Measurements from ENCODE around the gene DUSP5.

DUSP5 gene

DNA sequence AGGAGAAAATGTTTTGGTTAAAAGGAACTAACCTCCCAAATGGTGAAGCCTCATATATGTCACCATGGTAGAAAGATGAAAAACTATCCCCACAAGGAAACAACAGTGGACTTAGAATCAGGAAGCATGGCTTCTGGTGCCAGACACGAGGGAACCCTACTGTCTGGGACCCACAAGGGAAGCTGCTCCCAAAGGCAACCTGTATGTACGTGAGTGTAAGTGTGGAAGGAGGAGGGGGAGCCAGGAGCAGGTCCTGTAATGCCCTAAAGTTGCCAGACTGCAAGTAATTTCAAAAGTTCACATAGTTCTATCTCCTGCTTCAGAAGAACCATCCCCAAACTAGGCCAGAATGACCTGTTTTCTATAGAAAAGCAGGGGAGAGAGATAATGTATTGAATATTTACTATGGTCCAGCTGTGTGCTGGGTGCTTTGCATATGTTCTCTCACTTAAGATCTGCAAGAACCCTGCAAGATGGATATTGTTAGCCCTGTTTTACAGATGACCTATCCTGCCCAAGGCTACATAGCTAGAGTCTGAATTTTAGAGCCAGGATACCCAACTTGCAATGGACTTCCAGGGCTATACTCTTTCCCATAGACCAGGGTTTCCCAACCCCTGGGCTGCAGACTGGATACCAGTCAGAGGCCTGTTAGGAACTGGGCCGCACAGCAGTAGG lies 19.2 kb downstream of the DUSP5 start:
- no peak overlapping the region for H3K4me3 ChIP-seq (ENCODE audit: control insufficient read depth, low read depth, low read length)
- TF ChIP-seq, protein P1, sequence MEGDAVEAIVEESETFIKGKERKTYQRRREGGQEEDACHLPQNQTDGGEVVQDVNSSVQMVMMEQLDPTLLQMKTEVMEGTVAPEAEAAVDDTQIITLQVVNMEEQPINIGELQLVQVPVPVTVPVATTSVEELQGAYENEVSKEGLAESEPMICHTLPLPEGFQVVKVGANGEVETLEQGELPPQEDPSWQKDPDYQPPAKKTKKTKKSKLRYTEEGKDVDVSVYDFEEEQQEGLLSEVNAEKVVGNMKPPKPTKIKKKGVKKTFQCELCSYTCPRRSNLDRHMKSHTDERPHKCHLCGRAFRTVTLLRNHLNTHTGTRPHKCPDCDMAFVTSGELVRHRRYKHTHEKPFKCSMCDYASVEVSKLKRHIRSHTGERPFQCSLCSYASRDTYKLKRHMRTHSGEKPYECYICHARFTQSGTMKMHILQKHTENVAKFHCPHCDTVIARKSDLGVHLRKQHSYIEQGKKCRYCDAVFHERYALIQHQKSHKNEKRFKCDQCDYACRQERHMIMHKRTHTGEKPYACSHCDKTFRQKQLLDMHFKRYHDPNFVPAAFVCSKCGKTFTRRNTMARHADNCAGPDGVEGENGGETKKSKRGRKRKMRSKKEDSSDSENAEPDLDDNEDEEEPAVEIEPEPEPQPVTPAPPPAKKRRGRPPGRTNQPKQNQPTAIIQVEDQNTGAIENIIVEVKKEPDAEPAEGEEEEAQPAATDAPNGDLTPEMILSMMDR (conservative IDR thresholded peaks at IDR 0.05; ENCODE audit: control insufficient read depth, insufficient read depth, low read depth, low read length): no peak
- DNase-seq (ENCODE audit: low read depth): peak; percentile 28

DNA sequence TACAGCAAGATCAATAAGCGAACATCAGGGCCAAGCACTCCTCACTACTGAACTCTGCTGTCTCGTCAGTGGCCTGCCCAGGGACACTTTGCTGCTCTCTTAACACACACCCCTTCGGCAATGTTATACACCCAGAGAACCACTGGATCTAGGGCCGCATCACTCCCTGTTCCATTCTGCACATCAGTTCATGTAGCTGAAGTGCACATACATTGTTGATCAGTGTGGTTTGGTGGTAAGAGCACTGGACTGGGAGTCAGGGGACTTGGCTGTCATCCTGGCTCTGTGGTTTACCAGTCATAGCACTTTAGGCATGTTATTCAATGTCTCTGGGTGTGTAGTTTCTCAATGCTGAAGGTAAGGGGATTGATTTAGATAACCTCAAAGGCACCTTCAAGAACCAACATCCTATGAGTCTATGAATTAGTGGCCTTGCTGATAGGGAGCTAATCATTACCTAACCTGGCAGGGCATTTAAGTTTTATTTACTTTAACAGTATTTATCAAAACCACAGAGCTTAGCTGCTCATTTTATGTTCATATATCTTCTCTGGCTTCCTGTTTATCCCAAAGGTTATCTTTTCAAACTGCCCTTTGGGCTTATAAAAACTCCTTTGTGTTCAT lies 24.8 kb downstream of the DUSP5 start:
- TF ChIP-seq, protein P1 (conservative IDR thresholded peaks at IDR 0.05; ENCODE audit: control insufficient read depth, insufficient read depth, low read depth, low read length): no peak
- H3K4me3 ChIP-seq (ENCODE audit: control insufficient read depth, low read depth, low read length): no peak overlapping the region
- DNase-seq (ENCODE audit: low read depth): peak; percentile 69

DNA sequence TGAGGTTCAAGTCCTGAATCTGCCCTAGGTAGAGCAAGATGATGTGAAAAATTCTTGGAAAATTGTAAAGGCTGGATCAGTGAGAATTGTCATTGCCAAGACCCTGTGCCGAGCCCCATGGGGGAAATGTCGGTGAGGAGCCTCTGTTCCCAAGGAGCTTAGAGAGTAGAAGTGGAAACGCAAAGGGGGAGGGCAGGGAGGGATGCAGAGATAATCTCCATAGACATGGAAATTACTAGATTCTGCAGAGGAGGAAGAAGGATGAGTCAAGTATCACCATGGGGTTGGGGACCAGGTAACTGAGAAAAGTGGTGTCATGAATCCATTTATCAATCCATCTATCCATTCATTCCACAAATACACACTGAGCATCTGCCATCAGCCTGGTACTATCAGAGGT lies 26.0 kb downstream of the DUSP5 start:
- H3K4me3 ChIP-seq (ENCODE audit: control insufficient read depth, low read depth, low read length): no peak overlapping the region
- TF ChIP-seq, protein P1 (conservative IDR thresholded peaks at IDR 0.05; ENCODE audit: control insufficient read depth, insufficient read depth, low read depth, low read length): no peak
- no peak for DNase-seq (ENCODE audit: low read depth)

DNA sequence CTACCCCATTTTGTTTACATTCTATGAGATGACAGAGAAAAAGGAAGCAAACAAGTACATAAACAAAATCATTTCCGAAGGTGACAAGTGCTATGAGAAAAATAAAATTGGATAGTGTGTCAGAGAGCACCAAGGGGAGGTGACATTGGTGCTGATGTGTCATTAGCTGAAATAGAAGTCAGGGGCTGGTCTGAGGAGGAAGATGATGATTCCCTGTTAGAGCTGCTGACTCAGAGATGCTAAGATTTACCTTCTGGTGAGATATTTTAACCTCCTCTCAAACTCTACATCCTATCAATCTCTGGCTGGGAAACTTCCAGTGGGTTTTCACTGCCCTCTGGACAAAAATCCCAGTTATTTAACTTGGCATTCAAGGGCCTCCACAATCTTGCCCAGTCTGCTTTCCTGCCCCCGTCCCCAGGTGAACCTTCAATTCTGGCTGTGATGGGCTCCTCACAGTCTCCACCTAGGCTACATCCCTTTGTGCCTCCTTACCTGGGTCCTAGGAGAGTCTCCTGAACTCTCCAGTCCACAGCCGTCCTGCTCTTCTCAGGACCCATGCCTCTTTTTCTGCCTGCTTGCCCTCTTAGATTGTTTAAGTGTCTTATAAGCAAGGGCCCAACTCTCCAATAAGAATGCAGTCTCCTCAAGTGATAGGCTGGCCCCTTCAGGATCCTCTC lies 26.6 kb downstream of the DUSP5 start:
- TF ChIP-seq, protein P1 (conservative IDR thresholded peaks at IDR 0.05; ENCODE audit: control insufficient read depth, insufficient read depth, low read depth, low read length): no peak
- peak; percentile 19 for DNase-seq (ENCODE audit: low read depth)

DNA sequence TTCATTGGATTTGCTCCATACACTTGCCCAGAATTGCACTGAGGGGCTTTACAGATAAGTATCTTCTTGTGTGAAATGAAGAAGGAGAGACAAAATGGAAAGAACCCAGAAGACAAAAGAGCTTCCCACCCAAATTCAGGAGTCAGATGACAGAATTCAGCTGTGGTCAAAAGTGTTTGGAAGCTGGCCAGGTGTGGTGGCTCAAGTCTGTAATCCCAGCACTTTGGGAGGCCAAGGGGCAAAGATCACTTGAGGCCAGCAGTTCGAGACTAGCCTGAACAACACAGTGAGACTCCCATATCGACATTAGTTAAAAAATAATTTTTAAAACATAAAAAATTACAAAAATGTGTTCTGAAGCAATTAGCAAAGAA lies 27.1 kb downstream of the DUSP5 start:
- H3K4me3 ChIP-seq (ENCODE audit: control insufficient read depth, low read depth, low read length): no peak overlapping the region
- TF ChIP-seq, protein P1 (conservative IDR thresholded peaks at IDR 0.05; ENCODE audit: control insufficient read depth, insufficient read depth, low read depth, low read length): no peak
- DNase-seq (ENCODE audit: low read depth): peak; percentile 40

More for the DNA sequence above, 26.6 kb downstream of the DUSP5 start:
- no peak overlapping the region for H3K4me3 ChIP-seq (ENCODE audit: control insufficient read depth, low read depth, low read length)

DNA sequence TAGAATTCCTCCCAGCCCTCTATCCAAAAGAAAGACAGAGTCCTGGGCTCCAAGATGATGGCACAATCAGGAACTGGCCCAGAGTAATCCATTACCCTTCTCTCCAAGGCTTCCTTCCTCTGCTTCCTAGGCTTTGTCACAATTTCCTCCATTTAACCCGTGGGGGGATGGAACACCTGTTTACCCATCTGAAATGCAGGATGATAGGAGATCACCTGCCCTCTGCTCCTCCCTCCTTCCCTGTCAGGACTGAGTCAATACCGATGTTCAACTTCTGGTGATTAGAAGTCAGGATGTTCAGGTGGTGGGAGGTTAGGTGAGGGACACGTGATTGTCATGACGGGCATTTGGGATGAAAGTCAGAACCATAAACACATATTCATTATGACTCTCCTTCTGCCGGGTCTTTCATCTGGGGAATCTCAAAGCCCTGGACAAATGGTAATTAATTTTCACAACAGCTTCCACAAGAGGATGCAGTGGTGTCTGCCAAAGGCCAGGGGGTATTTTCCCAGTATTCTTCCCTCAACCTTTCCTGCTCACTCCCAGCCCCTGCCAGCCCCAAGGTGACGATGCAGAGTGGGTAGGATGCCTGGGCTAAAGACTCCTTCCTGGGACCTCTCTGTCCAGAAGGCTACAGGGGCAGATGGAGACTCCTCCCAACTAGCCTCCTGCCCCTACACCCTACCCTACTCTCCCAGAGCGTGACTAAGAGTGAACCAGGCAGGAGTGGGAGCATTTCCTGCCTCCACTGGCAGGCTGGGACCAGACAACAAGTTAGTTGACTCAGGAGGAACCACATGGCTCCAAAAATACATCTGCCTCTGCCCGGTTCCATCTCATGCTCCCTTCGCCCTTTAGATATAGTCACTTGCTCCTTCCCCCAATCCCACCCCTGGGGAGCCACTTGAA lies 27.9 kb downstream of the DUSP5 start:
- TF ChIP-seq, protein P1 (conservative IDR thresholded peaks at IDR 0.05; ENCODE audit: control insufficient read depth, insufficient read depth, low read depth, low read length): no peak
- H3K4me3 ChIP-seq (ENCODE audit: control insufficient read depth, low read depth, low read length): no peak overlapping the region
- DNase-seq (ENCODE audit: low read depth): peak; percentile 85

Measured in fibroblast of mammary gland (primary cell).